GM19043 (cell line): ENCODE data around the gene TAMM41.
"Not testable (repeated sequence)": the region's sequence is repeated elsewhere in the genome, so short reads cannot be mapped to it uniquely, and the experiment has no call there.

Experiments
- ATAC-seq: cut with Tn5 transposase; IDR thresholded peaks from one replicate; pipeline ENCODE4 v1.9.1; 2021; ENCODE audit warnings: low read depth; ENCODE audit not compliant: unreplicated experiment

Gene TAMM41

DNA sequence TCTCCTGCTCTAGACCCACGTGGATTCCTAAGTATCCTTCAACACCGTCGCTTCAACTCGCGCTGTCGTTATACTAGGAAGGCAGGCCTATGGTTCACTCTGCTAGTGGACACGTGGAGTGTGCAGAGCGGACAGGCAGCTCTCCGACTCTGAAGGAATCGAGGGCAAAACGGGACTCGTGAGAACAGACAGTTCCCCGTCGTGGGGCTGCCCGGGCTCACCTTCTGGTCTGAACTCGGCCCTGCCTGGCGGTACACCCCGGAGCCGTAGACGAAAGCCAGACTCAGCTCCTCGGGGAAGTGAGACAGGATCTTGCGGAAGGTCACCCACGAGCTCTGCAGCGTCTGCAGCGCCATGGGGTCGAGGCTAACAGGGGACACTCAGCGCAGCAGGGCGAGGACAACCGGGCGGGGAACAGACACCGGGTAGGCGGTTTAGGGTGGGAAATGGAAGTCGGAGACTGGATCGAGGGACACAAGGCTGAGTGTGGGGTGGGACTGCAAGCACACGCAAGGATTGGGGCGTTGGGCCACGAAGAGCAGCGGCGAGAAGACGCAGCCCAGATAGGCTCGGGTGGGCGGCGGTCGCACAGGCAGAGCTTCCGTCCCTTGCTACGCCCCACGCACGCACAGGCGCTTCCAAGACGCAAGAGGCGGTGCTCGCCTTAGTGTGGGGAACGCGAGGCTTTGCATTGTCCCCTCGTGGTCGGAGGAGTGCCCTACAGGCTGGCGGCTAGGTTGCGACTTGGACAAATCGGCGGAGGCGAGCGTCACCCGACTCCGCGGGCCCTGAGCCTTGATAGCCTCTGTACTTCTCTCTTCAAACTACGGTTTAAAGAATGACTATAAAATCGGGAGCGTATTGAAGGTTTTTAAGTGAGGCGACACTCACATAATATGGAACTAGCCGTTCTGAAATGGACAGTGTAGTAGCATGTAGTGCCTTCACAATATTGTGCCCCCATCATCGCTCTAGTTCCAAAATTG, at the start of gene TAMM41:
Gene TAMM41, minus strand, starts transcription at position 605 of the 986 bp plus-strand sequence. Its CDS starts 249 bp downstream, at position 356.
- ATAC-seq = peak; percentile 100

GRCh38 chr3:11878837-11879236, 32.2 kb upstream of the TAMM41 start:
- no peak for ATAC-seq

DNA sequence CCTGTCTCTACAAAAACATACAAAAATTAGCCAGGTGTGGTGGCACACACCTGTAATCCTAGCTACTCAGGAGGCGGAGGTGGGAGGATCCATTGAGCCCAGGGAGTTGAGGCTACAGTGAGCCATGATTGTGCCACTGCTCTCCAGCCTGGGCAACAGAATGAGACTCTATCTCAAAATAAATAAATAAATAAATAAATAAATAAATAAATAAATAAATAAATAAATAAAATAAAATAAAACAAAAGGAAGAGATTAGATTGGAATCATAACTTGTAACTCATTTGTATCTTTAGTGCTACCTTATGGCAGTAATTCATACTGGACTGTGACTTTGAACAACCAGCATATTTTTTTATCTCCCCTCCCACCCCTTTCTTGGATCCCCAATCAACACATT, 28.0 kb upstream of the TAMM41 start:
- not testable (repeated sequence) for ATAC-seq

DNA sequence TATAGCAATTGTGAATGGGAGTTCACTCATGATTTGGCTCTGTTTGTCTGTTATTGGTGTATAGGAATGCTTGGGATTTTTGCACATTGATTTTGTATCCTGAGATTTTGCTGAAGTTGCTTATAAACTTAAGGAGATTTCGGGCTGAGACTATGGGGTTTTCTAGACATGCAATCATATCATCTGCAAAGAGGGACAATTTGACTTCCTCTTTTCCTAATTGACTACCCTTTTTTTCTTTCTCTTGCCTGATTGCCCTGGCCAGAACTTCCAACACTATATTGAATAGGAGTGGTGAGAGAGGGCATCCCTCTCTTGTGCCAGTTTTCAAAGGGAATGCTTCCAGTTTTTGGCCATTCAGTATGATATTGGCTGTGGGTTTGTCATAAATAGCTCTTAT, 17.1 kb upstream of the TAMM41 start:
- not testable (repeated sequence) for ATAC-seq

DNA sequence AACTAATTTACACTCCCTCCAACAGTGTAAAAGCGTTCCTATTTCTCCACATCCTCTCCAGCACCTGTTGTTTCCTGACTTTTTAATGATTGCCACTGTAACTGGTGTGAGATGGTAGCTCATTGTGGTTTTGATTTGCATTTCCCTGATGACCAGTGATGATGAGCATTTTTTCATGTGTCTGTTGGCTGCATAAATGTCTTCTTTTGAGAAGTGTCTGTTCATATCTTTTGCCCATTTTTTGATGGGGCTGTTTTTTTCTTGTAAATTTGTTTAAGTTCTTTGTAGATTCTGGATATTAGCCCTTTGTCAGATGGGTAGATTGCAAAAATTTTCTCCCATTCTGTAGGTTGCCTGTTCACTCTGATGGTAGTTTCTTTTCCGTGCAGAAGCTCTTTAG, 15.9 kb upstream of the TAMM41 start:
- ATAC-seq = not testable (repeated sequence)

DNA sequence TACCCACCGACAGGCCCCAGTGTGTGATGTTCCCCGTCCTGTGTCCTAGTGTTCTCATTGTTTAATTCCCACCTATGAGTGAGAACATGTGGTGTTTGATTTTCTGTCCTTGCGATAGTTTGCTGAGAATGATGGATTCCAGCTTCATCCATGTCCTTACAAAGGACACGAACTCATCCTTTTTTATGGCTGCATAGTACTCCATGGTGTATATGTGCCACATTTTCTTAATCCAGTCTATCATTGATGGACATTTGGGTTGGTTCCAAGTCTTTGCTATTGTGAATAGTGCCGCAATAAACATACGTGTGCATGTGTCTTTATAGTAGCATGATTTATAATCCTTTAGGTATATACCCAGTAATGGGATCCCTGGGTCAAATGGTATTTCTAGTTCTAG, 15.5 kb upstream of the TAMM41 start:
- ATAC-seq = not testable (repeated sequence)

- ATAC-seq = not testable (repeated sequence)
These were observed 13.5 kb upstream of the TAMM41 start for GRCh38 chr3:11860213-11860612.

- ATAC-seq = no peak
These were observed 6.8 kb upstream of the TAMM41 start for GRCh38 chr3:11853450-11853849.

- no peak for ATAC-seq
These were observed 3.3 kb upstream of the TAMM41 start for GRCh38 chr3:11850003-11850402.

DNA sequence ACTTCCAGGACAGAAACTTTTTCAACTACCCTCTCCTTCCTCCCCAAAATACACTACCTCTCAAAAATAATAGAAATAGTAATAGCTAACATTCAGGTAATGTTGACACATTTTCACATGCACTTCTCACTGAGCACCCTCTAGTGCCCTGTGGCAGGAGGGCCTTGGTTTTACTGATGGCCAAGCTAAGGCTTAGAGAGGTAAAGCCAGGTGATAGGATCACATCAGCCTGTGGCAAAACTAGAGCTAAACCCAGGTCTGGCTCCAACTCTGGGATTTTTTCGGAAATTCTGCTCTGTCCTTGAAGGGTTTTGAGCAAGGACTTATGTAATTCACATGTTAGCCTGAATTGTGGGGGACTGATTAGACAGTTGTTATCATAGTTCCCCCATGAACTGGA, 922 bp upstream of the TAMM41 start:
- ATAC-seq = no peak

DNA sequence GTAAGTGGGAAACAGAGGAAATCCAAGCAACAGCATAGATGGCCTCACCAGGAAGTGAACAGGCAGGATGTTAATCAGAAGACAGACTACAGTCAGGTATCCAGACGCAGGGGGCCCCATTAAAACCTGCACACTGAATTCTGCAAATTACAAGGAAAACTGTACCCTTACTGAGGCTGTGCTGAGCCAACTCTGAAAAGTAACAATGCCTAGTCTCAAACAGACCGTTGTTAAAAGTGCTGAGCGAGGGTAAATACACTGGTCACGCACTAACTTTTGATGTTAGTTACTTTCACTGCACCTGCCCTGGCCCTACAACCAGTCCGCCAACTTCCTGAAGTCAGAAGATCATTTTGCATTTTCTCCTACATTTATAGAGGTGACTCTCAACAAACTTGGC, 1.0 kb downstream of the TAMM41 start:
- ATAC-seq = no peak

- ATAC-seq = no peak
These were observed 1.8 kb downstream of the TAMM41 start for GRCh38 chr3:11844891-11845290.

- ATAC-seq = no peak
These were observed 11.6 kb downstream of the TAMM41 start for GRCh38 chr3:11835028-11835639.

GRCh38 chr3:11832981-11833905, 13.4 kb downstream of the TAMM41 start:
- no peak for ATAC-seq

DNA sequence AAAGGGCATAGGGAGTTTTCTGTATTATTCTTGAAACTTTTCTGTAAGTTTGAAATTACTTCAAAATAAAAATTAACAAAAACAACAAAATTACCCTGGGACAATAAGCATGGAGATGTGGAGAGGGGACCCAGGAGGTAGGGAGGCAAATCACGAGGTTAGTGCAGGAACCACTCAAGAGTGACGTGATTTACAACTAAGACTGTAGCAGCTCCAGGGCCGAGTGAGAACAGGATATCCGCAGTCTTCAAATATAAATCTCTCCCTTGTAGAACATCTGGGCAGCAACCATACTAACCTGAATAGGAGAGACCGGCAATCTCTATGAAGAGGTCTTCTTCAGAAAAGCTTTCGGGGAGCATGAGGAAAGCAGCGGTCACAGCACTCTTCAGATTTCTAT, 17.3 kb downstream of the TAMM41 start:
- no peak for ATAC-seq

DNA sequence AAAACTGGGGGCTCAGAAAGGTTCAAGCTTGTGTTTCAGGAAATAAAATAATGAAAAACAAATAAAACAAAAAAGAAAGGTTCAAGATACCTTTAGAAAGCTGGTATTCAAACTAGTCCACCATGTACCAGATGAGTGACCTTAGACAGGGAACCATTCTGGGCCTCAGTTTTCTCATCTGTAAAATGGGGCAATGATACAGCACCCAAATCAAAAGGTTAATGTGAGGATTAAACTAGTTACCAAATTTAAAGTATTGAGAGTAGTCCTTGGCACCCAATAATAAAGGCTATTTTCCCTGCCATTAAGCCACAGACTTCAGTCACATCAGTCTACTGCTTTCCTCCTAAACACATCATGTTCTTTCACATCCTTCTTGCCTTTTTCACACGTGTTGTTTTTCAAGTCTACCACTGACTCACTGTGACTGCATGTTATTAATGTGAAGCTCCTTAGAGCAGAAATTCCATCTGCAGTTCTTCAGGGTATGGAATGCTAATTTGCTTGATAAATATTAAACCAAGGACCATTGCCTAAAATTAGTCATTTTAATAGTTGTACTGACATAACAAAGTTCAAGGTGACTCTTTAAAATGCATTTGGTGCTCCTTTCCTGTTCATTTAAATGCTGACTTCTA, 19.9 kb downstream of the TAMM41 start:
- ATAC-seq = no peak

- ATAC-seq = no peak
These were observed 21.4 kb downstream of the TAMM41 start for GRCh38 chr3:11825301-11825700.

GRCh38 chr3:11820531-11821041, 26.1 kb downstream of the TAMM41 start:
- ATAC-seq = peak; percentile 73

DNA sequence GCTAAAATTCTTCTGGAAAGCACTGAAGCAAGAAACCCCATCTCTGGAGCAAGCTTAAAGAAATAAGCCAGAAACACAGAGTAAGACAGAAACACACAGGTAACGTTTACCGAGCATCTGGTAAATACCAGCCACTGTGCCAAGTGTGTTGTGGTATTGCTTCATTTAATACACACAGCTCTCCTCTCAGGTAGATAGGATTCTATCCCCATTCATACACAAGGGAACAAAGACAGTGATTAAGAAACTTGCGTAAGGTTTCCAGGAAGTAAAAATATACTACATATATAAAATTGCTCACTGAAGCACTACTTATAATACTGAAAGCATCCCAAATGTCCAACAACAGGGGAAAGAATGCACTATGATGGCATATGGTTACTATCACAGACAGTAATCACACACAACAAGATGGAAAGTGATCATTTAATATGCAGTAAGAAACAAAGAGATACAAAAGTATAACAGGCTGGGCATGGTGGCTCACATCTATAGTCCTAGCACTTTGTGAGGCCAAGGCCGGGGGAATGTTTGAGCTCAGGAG, 27.5 kb downstream of the TAMM41 start:
- ATAC-seq = no peak

GRCh38 chr3:11818033-11818432, 28.7 kb downstream of the TAMM41 start:
- ATAC-seq = no peak
